ENCODE data around the gene CCNT2.

DNA sequence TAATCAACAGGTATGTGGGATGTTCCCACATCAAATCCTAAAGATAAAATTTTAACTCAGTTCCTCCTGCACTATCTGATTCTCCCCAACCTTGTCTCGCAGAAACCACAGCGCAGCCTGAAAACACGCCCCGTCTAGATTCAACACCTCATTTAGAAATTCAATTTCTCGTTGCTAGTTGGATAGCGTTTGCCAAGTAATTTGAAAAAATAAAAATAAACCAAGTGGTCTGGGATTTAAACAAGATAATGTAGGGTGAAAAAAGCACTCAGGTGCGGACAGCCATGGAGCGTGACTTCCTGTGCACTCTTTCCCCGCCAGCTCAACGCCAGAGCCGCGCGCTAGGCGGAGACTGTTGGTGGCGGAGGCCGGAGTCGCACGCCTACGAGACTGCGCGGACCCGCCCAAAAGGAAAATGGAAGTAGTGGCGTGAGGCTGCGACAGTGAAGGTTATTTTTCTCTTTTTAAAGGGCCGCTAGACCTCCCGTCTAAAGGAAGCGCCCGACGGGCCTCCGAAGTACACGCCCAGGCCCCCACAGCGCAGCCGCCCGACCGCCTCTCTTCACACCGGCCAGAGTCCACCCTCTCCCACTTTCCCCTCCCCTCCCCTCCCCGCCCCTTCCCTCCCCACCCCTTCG, 615 bp upstream of the CCNT2 start:
- TF ChIP-seq, protein P1, sequence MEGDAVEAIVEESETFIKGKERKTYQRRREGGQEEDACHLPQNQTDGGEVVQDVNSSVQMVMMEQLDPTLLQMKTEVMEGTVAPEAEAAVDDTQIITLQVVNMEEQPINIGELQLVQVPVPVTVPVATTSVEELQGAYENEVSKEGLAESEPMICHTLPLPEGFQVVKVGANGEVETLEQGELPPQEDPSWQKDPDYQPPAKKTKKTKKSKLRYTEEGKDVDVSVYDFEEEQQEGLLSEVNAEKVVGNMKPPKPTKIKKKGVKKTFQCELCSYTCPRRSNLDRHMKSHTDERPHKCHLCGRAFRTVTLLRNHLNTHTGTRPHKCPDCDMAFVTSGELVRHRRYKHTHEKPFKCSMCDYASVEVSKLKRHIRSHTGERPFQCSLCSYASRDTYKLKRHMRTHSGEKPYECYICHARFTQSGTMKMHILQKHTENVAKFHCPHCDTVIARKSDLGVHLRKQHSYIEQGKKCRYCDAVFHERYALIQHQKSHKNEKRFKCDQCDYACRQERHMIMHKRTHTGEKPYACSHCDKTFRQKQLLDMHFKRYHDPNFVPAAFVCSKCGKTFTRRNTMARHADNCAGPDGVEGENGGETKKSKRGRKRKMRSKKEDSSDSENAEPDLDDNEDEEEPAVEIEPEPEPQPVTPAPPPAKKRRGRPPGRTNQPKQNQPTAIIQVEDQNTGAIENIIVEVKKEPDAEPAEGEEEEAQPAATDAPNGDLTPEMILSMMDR (conservative IDR thresholded peaks at IDR 0.05; ENCODE audit: low read depth, low read length): no peak
- TF ChIP-seq EZH2phosphoT487 (IDR thresholded peaks at IDR 0.05; ENCODE audit: borderline replicate concordance, low read length): no peak
- no peak for TF ChIP-seq EZH2 (IDR thresholded peaks at IDR 0.05; ENCODE audit: low read length, unreplicated experiment)

Data from PC-3 (cell line).